Astrocyte (in vitro differentiated cells and primary cell): ENCODE data around the gene PKM.

Experiments
- EZH2 ChIP-seq: IDR thresholded peaks from 2 replicates; pipeline ENCODE4 v1.6.1; 2012; ENCODE audit warnings: mild to moderate bottlenecking, low read length, inconsistent platforms; ENCODE audit not compliant: insufficient read depth
- TF ChIP-seq, protein P1 (sequence below): IDR thresholded peaks from 2 replicates; pipeline ENCODE4 v1.5.1; 2011; ENCODE audit warnings: low read depth, mild to moderate bottlenecking, inconsistent platforms, low read length, moderate library complexity; ENCODE audit not compliant: insufficient read depth

- TF ChIP-seq, protein P1, sequence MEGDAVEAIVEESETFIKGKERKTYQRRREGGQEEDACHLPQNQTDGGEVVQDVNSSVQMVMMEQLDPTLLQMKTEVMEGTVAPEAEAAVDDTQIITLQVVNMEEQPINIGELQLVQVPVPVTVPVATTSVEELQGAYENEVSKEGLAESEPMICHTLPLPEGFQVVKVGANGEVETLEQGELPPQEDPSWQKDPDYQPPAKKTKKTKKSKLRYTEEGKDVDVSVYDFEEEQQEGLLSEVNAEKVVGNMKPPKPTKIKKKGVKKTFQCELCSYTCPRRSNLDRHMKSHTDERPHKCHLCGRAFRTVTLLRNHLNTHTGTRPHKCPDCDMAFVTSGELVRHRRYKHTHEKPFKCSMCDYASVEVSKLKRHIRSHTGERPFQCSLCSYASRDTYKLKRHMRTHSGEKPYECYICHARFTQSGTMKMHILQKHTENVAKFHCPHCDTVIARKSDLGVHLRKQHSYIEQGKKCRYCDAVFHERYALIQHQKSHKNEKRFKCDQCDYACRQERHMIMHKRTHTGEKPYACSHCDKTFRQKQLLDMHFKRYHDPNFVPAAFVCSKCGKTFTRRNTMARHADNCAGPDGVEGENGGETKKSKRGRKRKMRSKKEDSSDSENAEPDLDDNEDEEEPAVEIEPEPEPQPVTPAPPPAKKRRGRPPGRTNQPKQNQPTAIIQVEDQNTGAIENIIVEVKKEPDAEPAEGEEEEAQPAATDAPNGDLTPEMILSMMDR, result no peak
- TF ChIP-seq EZH2, result no peak
Measured at GRCh38 chr15:72172796-72173195, 58.2 kb downstream of the PKM start.
